Upper lobe of left lung (tissue), 4 donors: ENCODE data around the gene GALP.
"Not testable (repeated sequence)": the region's sequence is repeated elsewhere in the genome, so short reads cannot be mapped to it uniquely, and the experiment has no call there.

ENCODE experiments used
- POLR2AphosphoS5 ChIP-seq, 2 donors: sonication (generic); formaldehyde crosslinking; IDR thresholded peaks; one replicate each; pipeline ENCODE4 v1.5.1; 2017; ENCODE audit warnings: antibody characterized with exemption in 2 of 2
- TF ChIP-seq, protein P1 (sequence below), 6 experiments: fragments of 450-650 bp in 4 of 6; fragments of 200-600 bp in 2 of 6; sonication (generic) in 2 of 6; IDR thresholded peaks; one replicate each; pipeline ENCODE4 v1.5.1; 2016 to 2019; ENCODE audit warnings: antibody characterized with exemption in 6 of 6

DNA sequence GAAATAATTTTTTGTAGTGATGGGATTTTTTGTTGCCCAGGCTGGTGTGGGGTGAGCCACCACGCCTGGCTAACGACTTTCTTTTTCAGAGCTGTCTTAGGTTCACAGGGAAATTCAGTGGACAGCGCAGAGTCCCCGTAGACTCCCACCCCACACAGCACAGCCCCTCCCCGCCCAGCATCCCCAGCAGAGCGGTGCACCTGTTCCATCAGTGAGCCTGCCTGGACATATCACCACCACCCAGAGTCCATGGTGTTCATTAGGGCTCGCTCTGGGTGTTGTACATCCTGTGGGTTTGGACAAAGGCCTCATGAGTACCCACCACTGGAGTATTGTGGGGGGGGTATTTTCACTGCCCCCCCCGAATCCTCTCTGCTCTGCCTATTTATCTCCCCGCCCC is 34.2 kb downstream of the GALP start:
- TF ChIP-seq, protein P1, sequence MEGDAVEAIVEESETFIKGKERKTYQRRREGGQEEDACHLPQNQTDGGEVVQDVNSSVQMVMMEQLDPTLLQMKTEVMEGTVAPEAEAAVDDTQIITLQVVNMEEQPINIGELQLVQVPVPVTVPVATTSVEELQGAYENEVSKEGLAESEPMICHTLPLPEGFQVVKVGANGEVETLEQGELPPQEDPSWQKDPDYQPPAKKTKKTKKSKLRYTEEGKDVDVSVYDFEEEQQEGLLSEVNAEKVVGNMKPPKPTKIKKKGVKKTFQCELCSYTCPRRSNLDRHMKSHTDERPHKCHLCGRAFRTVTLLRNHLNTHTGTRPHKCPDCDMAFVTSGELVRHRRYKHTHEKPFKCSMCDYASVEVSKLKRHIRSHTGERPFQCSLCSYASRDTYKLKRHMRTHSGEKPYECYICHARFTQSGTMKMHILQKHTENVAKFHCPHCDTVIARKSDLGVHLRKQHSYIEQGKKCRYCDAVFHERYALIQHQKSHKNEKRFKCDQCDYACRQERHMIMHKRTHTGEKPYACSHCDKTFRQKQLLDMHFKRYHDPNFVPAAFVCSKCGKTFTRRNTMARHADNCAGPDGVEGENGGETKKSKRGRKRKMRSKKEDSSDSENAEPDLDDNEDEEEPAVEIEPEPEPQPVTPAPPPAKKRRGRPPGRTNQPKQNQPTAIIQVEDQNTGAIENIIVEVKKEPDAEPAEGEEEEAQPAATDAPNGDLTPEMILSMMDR (IDR thresholded peaks at IDR 0.05), result not testable (repeated sequence)
- TF ChIP-seq POLR2AphosphoS5 (IDR thresholded peaks at IDR 0.05), result not testable (repeated sequence)
